ENCODE data around the gene PFDN2.
A peak's percentile ranks its signal among the peaks of the same experiment; 100 is the strongest.
"Not testable (repeated sequence)": the region's sequence is repeated elsewhere in the genome, so short reads cannot be mapped to it uniquely, and the experiment has no call there.

Gene PFDN2

GRCh38 chr1:161080441-161081405, 37.1 kb downstream of the PFDN2 start:
- DNase-seq = no peak

DNA sequence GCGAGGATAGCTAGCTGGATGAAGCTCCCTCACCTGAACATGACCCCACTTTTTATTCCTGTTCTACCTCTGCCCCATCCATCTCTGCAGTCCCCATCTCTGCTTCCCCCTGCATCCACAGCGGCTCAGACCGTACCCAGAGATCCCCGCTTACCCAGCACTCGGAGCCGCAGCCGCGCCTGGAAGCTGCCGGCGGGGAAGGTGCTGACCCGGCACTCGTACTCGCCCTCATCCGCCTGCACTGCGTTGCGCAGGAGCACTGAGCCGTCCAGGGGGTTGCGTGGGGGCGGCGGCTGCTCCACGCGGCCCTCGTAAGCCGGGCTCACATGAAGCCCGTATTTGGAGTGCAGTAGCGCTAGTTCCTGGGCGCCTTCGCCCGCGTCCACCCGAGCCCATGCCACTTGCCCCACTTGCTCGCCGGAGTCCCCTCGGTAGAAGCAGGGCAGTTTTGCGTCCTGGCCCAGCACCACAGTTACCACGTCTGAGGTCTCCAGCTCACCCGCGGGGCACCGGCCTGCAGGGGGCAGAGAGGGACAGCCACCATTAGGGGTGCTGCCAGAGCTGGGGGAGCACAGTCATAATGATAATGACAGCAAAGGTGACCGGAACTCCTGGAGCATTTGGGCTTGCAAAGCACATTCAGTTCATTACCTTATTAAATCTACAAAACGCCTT, 38.3 kb downstream of the PFDN2 start:
- DNase-seq = no peak

DNA sequence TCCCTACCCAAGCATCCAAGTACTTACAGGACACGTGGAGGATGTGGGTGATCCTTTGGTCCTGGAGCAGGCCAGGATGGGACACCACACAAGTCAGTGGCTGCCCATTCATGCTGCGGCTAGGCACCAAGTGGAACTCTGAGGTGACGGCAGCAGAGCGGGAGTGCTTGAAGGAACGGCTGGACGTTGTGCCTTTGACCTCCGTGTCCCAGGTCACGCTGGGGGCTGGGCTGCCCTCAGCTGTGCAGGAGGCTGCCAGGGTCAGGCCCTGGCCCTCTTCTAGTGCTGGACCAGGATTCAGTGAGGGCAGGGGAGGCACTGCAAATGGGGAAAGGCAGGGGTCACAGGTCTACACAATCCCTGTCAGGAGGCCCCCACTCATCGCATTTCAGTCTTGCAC, 40.4 kb downstream of the PFDN2 start:
- no peak for DNase-seq

GRCh38 chr1:161076410-161076809, 41.4 kb downstream of the PFDN2 start:
- no peak for DNase-seq

- no peak for DNase-seq
Observed at GRCh38 chr1:161074676-161075368, 43.0 kb downstream of the PFDN2 start.

DNA sequence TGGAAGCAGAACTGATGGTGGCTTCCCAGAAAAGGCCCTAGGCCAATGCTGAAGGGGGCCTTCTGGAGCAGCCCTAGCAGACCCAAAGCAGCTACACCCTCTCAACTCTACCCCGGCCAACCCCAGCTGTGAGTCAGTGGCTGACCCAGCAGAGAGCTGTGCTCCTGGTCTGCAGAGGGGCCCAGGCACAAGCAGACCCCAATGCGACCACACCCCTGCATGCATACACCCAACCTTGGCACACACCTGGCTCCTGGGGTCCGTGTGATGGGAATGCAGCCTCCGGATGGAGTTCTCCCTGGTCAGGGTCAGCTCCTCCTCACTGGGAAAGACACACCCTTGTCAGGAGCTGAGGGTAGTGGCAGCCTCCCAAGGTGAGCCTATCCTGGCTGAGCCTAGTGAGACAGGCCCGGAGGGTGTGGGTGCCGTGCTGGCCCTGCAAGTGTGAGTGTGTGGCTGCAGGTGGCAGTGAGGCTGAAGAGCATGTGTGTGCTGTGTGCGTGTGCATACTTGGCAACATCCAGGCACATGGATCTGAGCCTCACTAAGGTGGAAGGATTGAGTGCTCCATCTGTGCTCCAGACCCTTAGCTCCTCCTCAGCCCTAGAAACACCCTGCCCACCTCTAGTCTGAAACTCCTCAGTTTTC, 44.2 kb downstream of the PFDN2 start:
- DNase-seq = no peak

- DNase-seq = no peak
Observed at GRCh38 chr1:161072751-161073449, 44.9 kb downstream of the PFDN2 start.

DNA sequence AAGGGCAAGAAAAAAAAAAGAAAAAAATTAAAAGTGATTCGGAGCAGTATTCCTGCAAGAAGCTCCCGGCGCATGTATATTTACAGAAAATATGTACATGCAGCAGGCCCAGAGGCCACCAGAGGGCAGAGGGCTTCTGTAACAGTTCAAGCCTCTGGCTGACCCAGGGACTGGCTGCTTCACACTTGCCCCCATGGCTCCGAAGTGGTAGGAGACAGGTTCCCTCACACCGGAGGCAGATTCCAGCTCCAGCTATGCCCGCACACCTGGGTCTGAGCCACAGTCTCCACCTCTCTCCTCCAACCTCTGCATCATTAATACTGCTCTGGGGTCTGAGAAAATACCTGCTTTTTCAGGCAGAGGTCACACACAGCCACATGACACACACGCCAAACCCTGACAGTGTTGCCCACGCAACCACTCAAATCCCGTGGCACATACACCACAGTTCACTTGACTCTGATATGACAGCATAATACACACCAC, 45.9 kb downstream of the PFDN2 start:
- DNase-seq = peak; percentile 34 to 38

GRCh38 chr1:161070761-161071160, 47.1 kb downstream of the PFDN2 start:
- DNase-seq = no peak

- DNase-seq = peak; percentile 69
Observed at GRCh38 chr1:161069731-161070270, 48.0 kb downstream of the PFDN2 start, which contains the start of gene ARHGAP30. ARHGAP30 (minus strand) TSS chr1:161069891; CDS start chr1:161069624, 267 bp downstream.

GRCh38 chr1:161069241-161069640, 48.6 kb downstream of the PFDN2 start:
- DNase-seq = no peak

- peak; percentile 68 to 71 for DNase-seq
Observed at GRCh38 chr1:161068306-161069234, 49.3 kb downstream of the PFDN2 start.

DNA sequence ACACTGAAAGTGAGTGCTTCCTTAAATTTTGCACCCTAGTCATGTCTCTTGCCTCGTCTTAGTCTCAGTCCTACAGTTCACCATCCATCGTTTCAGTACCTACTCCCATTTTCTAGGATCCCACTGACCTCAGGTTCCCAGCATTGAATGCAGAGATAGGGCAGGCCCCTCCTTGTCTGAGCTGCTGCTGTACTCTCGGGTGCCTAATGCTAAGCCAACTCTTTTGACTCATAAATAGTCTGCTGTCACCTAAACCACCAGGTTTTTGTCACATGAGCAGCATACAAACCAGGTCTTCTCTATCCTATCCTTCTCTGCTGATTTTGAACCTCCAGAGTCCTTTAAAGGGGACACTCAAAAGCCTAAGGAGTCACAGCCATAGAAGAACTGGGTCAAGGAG, 51.1 kb downstream of the PFDN2 start:
- DNase-seq = no peak

GRCh38 chr1:161065681-161066080, 52.2 kb downstream of the PFDN2 start:
- not testable (repeated sequence) for DNase-seq

- DNase-seq = not testable (repeated sequence)
Observed at GRCh38 chr1:161063936-161064335, 53.9 kb downstream of the PFDN2 start.

GRCh38 chr1:161061419-161061818, 56.4 kb downstream of the PFDN2 start:
- DNase-seq = no peak

- no peak for DNase-seq
Observed at GRCh38 chr1:161059293-161059692, 58.5 kb downstream of the PFDN2 start.

DNA sequence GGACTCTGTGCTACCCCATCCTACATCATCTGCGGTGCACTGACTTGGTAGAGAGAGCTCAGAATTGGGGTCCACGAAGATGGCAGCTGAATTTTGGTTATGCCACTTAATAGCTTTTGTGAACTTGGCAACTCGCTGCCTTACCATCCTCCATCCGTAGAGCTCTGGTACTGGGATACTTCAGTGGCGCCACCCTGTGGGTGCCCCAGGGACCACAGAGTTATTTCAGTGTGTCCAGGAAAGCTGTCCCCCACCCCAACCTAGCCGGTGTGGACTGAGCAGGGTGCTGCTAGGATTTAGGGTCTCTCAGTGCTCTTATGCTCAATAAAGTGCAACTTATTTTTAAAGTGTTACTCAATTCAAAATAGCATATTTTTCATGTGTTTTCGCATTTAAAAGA, 63.0 kb downstream of the PFDN2 start:
- DNase-seq = no peak

GRCh38 chr1:161054232-161054631, 63.6 kb downstream of the PFDN2 start:
- no peak for DNase-seq

- DNase-seq = no peak
Observed at GRCh38 chr1:161052899-161053298, 64.9 kb downstream of the PFDN2 start.

All from activated CD4-positive, alpha-beta T cell treated with anti-CD3 and anti-CD28 coated beads, Interleukin-2, amount 50 U/mL, for 4 hours (primary cell).